GM12878 (cell line): ENCODE results near the gene RAB12. TPM values are rescaled to one million over a fixed set of nuclear protein-coding genes. Genes with fewer than 3 reads are reported as not detected.

Source experiments
- ATAC-seq: fragments of 200-7000 bp; cut with Tn5 transposase; 3 replicates; pipeline ENCODE4 v1.9.1; 2020; ENCODE audit warnings: mild to moderate bottlenecking, moderate library complexity
- BruUV-seq: library from RNA; stranded (reverse); fragments of 400-500 nt; replicated peaks from 2 replicates; lab custom pipeline; 2021; lab: Mats Ljungman, UMichigan
- CTCF ChIA-PET: fragments of 300-600 bp; sonication (Branson Sonifier 250); formaldehyde crosslinking; extraction: SDS; loops from one replicate; lab custom pipeline; 2021; ENCODE audit warnings: inconsistent platforms; lab: Yijun Ruan, JAX
- POLR2A ChIA-PET: fragments of 350-600 bp; formaldehyde crosslinking; extraction: SDS; loops from one replicate; lab custom pipeline; 2021; ENCODE audit warnings: inconsistent platforms; lab: Charles Lee
- RAD21 ChIA-PET: fragments of 300-600 bp; sonication (Branson Sonifier 250); formaldehyde crosslinking; loops from one replicate; lab custom pipeline; 2023; ENCODE audit warnings: antibody characterized with exemption; ENCODE audit not compliant: unreplicated experiment; lab: Charles Lee
- SMC1A ChIA-PET: fragments of 300-600 bp; sonication (Branson Sonifier 250); formaldehyde crosslinking; loops from one replicate; lab custom pipeline; 2023; ENCODE audit not compliant: unreplicated experiment, uncharacterized antibody; lab: Charles Lee
- DNase-seq: peaks from one replicate; pipeline ENCODE4 v3.0.0-alpha.2; 2011; ENCODE audit warnings: low read depth, low spot score
- FAIRE-seq: peaks from 3 replicates; lab custom pipeline; 2011; peaks lifted over from hg19 to GRCh38; lab: Jason Lieb, UNC
- H2AFZ ChIP-seq: 2 replicates; pipeline ENCODE4 v1.6.0; 2011; ENCODE audit warnings: low read depth, low read length, control low read depth; ENCODE audit not compliant: control insufficient read depth
- H3K27ac ChIP-seq: 2 replicates; pipeline ENCODE4 v1.5.1; 2011; ENCODE audit warnings: control low read depth; ENCODE audit not compliant: control insufficient read depth, insufficient read depth
- H3K27me3 ChIP-seq, 2 experiments: replicated peaks in 1 of 2; 2 replicates each; pipeline versions ENCODE4 v1.6.0 to v1.6.1; 2011; ENCODE audit warnings: low read length in 1 of 2; ENCODE audit not compliant: control insufficient read depth in 2 of 2, insufficient read depth in 2 of 2
- H3K36me3 ChIP-seq, 2 experiments: 2 replicates each; pipeline ENCODE4 v1.5.1; 2011; ENCODE audit warnings: low read length in 1 of 2; ENCODE audit not compliant: control insufficient read depth in 2 of 2, insufficient read depth in 2 of 2
- H3K4me1 ChIP-seq: 2 replicates; pipeline ENCODE4 v1.6.1; 2011; ENCODE audit warnings: mild to moderate bottlenecking, low read length, moderate library complexity, mixed read lengths; ENCODE audit not compliant: control insufficient read depth, insufficient read depth
- H3K4me2 ChIP-seq: 2 replicates; pipeline ENCODE4 v1.6.0; 2011; ENCODE audit warnings: control low read depth; ENCODE audit not compliant: control insufficient read depth, insufficient read depth
- H3K4me3 ChIP-seq: fragments of 200-600 bp; sonication (generic); 2 replicates; pipeline ENCODE4 v1.5.1; 2016
- H3K79me2 ChIP-seq: 2 replicates; pipeline ENCODE4 v1.6.0; 2011; ENCODE audit warnings: low read length; ENCODE audit not compliant: control insufficient read depth, insufficient read depth
- H3K9ac ChIP-seq: 2 replicates; pipeline ENCODE4 v1.8.0; 2011; ENCODE audit warnings: low read length, control low read depth, mixed read lengths; ENCODE audit not compliant: control insufficient read depth, insufficient read depth
- H3K9me3 ChIP-seq: replicated peaks from 3 replicates; pipeline ENCODE4 v1.5.1; 2011; ENCODE audit warnings: mild to moderate bottlenecking, low read length; ENCODE audit not compliant: control insufficient read depth, insufficient read depth
- H4K20me1 ChIP-seq: 2 replicates; pipeline ENCODE4 v1.6.0; 2011; ENCODE audit not compliant: control insufficient read depth, insufficient read depth
- CREM ChIP-seq: IDR thresholded peaks from 2 replicates; pipeline ENCODE4 v1.6.1; 2014; ENCODE audit warnings: antibody characterized with exemption, low read depth
- MXI1 ChIP-seq: fragments of 150-350 bp; IDR thresholded peaks from 2 replicates; pipeline ENCODE4 v1.6.1; 2011; ENCODE audit warnings: low read depth, mild to moderate bottlenecking, inconsistent platforms, low read length, improper control_type of control experiment
- TCF12 ChIP-seq: IDR thresholded peaks from 2 replicates; pipeline ENCODE4 v1.6.1; 2011; ENCODE audit warnings: low read depth, mild to moderate bottlenecking, low read length
- ZNF622 ChIP-seq: fragments of 450-650 bp; IDR thresholded peaks from 2 replicates; pipeline ENCODE4 v1.6.1; 2017; ENCODE audit warnings: mild to moderate bottlenecking, inconsistent platforms
- WGBS: methylation state at CpG from one replicate; pipeline ENCODE4 v1.1.6; 2016; ENCODE audit warnings: low lambda C conversion rate; ENCODE audit not compliant: insufficient replicate concordance, insufficient coverage; ENCODE audit errors: missing lambda C conversion rate; 5-methylcytosine and 5-hydroxymethylcytosine counted together
- in situ Hi-C: fragments of 300-500 bp; cut with MboI; formaldehyde crosslinking; loops from 9 replicates; pipeline ENCODE4 v1.14.3; 2018; ENCODE audit warnings: mixed read lengths
- intact Hi-C: fragments of 100-400 bp; cut with micrococcal nuclease; formaldehyde crosslinking; loops from one replicate; pipeline ENCODE4 v1.14.2; 2022; ENCODE audit not compliant: unreplicated experiment
- polyA plus RNA-seq, 11 experiments: library from polyadenylated mRNA; depleted of rRNA in 4 of 11; unstranded in 6 of 11; stranded (reverse) in 5 of 11; fragments of >200 nt; fragmentation: Nextera tagmentation in 4 of 11; fragmentation: Illumina TruSeq in 1 of 11; extraction: Ambion mirVana in 4 of 11; extraction: Trizol in 1 of 11; gene quantifications; 1 replicate in 1 of 11; 2 replicates in 10 of 11; pipeline versions ENCODE4 v1.2.1 to v1.2.3, GENCODE V29; 2011 to 2016; ENCODE audit warnings: inconsistent platforms in 2 of 11, missing spikeins in 2 of 11, low read depth in 1 of 11
- total RNA-seq, 4 experiments: library from RNA; depleted of rRNA in 3 of 4; stranded (reverse); fragments of >200 nt in 3 of 4; fragmentation: Illumina TruSeq in 1 of 4; extraction: Trizol in 1 of 4; gene quantifications; 2 replicates each; pipeline versions ENCODE4 v1.2.1 to v1.2.3, GENCODE V29; 2013 to 2021
- TF ChIP-seq, protein P1 (sequence below): fragments of 450-650 bp; IDR thresholded peaks from 2 replicates; pipeline ENCODE4 v1.6.1; 2017; ENCODE audit warnings: mild to moderate bottlenecking
- TF ChIP-seq, protein P2 (sequence below): fragments of 450-650 bp; formaldehyde crosslinking; IDR thresholded peaks from 2 replicates; pipeline ENCODE4 v1.4.0; 2020; ENCODE audit warnings: mild to moderate bottlenecking, moderate library complexity
- TF ChIP-seq, protein P3 (sequence below): fragments of 450-650 bp; formaldehyde crosslinking; IDR thresholded peaks from 2 replicates; pipeline ENCODE4 v1.4.0; 2022; ENCODE audit warnings: mild to moderate bottlenecking, moderate library complexity
- TF ChIP-seq, protein P4 (sequence below): fragments of 450-650 bp; IDR thresholded peaks from 2 replicates; pipeline ENCODE4 v1.6.1; 2017; ENCODE audit warnings: mild to moderate bottlenecking, low read depth, inconsistent platforms; ENCODE audit not compliant: poor library complexity, severe bottlenecking
- TF ChIP-seq, protein P5 (sequence below): fragments of 450-650 bp; IDR thresholded peaks from 2 replicates; pipeline ENCODE4 v1.6.1; 2017; ENCODE audit warnings: borderline replicate concordance
- TF ChIP-seq, protein P6 (sequence below): IDR thresholded peaks from 2 replicates; pipeline ENCODE4 v1.6.1; 2011; ENCODE audit warnings: low read depth, mild to moderate bottlenecking, low read length, moderate library complexity, borderline replicate concordance; ENCODE audit errors: extremely low read depth

The RAB12 gene
- total and polyA plus RNA-seq, 10 of the 15 experiments (the other 5 are each of a cell fraction or from before 2014, with no cell fraction given): 0.71 to 29.8 (median 14.0) TPM

DNA sequence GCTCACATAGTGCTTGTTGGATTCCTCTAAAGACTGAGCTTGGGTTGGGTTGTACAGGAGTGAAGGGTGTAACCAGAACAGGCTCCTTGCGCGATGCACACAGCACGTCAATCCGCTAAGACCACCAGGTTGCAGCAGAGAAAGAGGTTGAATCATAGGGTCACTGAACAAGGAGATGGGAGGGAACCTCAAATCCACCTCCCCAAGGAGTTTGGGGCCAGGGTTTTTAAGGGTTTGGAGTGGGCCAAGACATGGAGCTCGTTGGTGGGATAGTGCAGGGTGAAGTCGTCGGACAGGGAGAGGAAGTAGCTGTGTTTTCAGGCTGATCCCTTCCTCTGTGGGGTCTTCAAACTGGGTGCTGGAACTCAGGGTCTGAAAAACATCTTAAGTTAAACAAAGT, 75.3 kb downstream of the RAB12 start:
- Histone ChIP-seq H3K36me3 (no peaks in the 10 kb centered on the region), H3K79me2 (no peaks in the 10 kb centered on the region), H3K9me3 (no peaks in the 10 kb centered on the region), H3K27me3 (peaks cover 0 to 2% of the 10 kb centered on the region in 2 experiments; a peak in 3 of 4 replicates), H3K4me1 (no peaks in the 10 kb centered on the region), H2AFZ (no peak overlapping the region), H3K27ac (no peak overlapping the region), H3K4me2 (no peak overlapping the region), H3K9ac (no peak overlapping the region), H3K4me3 (no peak overlapping the region), H4K20me1 (no peaks in the 10 kb centered on the region)
- in situ Hi-C loops: no loop called here
- 61% methylated on average over 7 of the region's 7 CpGs for WGBS
- SMC1A ChIA-PET: no interaction called here
- CTCF ChIA-PET: interaction anchor here (2.7 kb wide), 1 partner anchor 11 kb away, joined by 12 read pairs; no protein-coding TSS in a partner anchor
- FAIRE-seq (no peak), DNase-seq (no peak), ATAC-seq (no peak)
- RAD21 ChIA-PET: interaction anchor here (0.5 kb wide), 1 partner anchor 331 kb away, joined by 4 read pairs; no protein-coding TSS in a partner anchor
- intact Hi-C loops: no loop called here
- POLR2A ChIA-PET: no interaction called here
- no TSS peak for BruUV-seq
- TF ChIP-seq, protein P1, sequence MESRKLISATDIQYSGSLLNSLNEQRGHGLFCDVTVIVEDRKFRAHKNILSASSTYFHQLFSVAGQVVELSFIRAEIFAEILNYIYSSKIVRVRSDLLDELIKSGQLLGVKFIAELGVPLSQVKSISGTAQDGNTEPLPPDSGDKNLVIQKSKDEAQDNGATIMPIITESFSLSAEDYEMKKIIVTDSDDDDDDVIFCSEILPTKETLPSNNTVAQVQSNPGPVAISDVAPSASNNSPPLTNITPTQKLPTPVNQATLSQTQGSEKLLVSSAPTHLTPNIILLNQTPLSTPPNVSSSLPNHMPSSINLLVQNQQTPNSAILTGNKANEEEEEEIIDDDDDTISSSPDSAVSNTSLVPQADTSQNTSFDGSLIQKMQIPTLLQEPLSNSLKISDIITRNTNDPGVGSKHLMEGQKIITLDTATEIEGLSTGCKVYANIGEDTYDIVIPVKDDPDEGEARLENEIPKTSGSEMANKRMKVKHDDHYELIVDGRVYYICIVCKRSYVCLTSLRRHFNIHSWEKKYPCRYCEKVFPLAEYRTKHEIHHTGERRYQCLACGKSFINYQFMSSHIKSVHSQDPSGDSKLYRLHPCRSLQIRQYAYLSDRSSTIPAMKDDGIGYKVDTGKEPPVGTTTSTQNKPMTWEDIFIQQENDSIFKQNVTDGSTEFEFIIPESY: no peak
- TF ChIP-seq, protein P2, sequence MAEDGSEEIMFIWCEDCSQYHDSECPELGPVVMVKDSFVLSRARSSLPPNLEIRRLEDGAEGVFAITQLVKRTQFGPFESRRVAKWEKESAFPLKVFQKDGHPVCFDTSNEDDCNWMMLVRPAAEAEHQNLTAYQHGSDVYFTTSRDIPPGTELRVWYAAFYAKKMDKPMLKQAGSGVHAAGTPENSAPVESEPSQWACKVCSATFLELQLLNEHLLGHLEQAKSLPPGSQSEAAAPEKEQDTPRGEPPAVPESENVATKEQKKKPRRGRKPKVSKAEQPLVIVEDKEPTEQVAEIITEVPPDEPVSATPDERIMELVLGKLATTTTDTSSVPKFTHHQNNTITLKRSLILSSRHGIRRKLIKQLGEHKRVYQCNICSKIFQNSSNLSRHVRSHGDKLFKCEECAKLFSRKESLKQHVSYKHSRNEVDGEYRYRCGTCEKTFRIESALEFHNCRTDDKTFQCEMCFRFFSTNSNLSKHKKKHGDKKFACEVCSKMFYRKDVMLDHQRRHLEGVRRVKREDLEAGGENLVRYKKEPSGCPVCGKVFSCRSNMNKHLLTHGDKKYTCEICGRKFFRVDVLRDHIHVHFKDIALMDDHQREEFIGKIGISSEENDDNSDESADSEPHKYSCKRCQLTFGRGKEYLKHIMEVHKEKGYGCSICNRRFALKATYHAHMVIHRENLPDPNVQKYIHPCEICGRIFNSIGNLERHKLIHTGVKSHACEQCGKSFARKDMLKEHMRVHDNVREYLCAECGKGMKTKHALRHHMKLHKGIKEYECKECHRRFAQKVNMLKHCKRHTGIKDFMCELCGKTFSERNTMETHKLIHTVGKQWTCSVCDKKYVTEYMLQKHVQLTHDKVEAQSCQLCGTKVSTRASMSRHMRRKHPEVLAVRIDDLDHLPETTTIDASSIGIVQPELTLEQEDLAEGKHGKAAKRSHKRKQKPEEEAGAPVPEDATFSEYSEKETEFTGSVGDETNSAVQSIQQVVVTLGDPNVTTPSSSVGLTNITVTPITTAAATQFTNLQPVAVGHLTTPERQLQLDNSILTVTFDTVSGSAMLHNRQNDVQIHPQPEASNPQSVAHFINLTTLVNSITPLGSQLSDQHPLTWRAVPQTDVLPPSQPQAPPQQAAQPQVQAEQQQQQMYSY (CRISPR knock-in tag): no peak
- TF ChIP-seq, protein P3, sequence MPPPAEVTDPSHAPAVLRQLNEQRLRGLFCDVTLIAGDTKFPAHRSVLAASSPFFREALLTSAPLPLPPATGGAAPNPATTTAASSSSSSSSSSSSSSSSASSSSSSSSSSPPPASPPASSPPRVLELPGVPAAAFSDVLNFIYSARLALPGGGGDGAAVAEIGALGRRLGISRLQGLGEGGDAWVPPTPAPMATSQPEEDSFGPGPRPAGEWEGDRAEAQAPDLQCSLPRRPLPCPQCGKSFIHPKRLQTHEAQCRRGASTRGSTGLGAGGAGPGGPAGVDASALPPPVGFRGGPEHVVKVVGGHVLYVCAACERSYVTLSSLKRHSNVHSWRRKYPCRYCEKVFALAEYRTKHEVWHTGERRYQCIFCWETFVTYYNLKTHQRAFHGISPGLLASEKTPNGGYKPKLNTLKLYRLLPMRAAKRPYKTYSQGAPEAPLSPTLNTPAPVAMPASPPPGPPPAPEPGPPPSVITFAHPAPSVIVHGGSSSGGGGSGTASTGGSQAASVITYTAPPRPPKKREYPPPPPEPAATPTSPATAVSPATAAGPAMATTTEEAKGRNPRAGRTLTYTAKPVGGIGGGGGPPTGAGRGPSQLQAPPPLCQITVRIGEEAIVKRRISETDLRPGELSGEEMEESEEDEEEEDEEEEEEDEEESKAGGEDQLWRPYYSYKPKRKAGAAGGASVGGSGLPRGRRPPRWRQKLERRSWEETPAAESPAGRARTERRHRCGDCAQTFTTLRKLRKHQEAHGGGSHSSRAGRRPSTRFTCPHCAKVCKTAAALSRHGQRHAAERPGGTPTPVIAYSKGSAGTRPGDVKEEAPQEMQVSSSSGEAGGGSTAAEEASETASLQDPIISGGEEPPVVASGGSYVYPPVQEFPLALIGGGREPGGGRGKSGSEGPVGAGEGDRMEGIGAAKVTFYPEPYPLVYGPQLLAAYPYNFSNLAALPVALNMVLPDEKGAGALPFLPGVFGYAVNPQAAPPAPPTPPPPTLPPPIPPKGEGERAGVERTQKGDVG (CRISPR knock-in tag): no peak
- TF ChIP-seq, protein P4, sequence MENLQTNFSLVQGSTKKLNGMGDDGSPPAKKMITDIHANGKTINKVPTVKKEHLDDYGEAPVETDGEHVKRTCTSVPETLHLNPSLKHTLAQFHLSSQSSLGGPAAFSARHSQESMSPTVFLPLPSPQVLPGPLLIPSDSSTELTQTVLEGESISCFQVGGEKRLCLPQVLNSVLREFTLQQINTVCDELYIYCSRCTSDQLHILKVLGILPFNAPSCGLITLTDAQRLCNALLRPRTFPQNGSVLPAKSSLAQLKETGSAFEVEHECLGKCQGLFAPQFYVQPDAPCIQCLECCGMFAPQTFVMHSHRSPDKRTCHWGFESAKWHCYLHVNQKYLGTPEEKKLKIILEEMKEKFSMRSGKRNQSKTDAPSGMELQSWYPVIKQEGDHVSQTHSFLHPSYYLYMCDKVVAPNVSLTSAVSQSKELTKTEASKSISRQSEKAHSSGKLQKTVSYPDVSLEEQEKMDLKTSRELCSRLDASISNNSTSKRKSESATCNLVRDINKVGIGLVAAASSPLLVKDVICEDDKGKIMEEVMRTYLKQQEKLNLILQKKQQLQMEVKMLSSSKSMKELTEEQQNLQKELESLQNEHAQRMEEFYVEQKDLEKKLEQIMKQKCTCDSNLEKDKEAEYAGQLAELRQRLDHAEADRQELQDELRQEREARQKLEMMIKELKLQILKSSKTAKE: no peak
- TF ChIP-seq MXI1: no peak
- TF ChIP-seq, protein P5, sequence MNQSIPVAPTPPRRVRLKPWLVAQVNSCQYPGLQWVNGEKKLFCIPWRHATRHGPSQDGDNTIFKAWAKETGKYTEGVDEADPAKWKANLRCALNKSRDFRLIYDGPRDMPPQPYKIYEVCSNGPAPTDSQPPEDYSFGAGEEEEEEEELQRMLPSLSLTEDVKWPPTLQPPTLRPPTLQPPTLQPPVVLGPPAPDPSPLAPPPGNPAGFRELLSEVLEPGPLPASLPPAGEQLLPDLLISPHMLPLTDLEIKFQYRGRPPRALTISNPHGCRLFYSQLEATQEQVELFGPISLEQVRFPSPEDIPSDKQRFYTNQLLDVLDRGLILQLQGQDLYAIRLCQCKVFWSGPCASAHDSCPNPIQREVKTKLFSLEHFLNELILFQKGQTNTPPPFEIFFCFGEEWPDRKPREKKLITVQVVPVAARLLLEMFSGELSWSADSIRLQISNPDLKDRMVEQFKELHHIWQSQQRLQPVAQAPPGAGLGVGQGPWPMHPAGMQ: no peak
- TF ChIP-seq, protein P6, sequence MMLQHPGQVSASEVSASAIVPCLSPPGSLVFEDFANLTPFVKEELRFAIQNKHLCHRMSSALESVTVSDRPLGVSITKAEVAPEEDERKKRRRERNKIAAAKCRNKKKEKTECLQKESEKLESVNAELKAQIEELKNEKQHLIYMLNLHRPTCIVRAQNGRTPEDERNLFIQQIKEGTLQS: no peak
- no peak for TF ChIP-seq TCF12
- no peak for TF ChIP-seq ZNF622
- no peak for TF ChIP-seq CREM
